AG08396 (cell line): ENCODE data around the gene MEF2D.

Source experiments
- DNase-seq: peaks from one replicate; pipeline ENCODE4 v3.0.0; 2012; ENCODE audit warnings: low spot score, mixed read lengths

The MEF2D gene

DNA sequence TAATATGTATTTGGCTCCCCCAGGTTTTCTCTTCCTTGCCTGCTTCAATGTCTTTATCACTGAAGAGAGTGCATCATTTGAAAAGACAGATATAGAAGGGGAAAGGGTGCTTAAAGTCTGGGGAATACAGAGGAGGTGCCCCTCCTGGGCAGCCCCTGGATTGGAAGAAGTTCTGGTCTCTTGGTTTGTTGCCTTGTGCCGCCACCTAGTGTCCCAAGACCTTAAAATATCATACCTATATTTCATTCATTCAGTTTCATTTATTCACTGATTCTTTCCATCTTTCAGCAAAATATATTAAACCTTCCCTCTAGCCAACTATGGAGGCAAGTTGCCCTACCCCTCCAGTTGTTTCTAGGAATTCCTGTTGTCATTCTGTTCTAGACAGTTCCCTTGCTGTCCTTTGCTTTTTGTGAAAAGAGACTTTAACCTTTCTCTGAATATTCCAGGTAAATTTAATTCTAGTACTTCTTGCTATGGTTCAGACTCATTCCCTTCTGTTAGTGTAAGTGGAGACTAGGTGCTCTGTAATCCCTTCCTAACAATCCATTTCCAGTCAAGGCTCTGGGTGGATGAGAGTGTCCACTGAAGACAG is 56.1 kb downstream of the MEF2D start:
- no peak for DNase-seq

DNA sequence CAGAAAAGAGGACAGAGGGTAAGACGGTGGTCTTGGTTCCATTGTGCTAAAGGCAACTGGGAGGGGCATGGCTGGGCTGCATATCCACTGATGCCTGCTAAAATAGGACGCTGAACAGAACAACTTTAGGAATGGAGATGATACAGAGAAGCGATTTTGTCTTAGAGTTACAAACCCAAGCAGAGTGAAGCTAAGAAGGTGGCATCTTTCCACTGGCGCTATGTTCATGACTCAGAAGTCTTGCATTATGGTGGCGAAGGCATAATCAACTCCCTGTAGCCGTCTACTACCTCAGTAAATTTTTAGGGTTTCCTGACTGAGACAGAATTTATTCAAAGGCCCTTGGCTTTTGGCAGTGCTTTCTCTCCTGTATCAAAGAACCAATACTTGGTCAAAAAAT is 57.3 kb downstream of the MEF2D start:
- no peak for DNase-seq

DNA sequence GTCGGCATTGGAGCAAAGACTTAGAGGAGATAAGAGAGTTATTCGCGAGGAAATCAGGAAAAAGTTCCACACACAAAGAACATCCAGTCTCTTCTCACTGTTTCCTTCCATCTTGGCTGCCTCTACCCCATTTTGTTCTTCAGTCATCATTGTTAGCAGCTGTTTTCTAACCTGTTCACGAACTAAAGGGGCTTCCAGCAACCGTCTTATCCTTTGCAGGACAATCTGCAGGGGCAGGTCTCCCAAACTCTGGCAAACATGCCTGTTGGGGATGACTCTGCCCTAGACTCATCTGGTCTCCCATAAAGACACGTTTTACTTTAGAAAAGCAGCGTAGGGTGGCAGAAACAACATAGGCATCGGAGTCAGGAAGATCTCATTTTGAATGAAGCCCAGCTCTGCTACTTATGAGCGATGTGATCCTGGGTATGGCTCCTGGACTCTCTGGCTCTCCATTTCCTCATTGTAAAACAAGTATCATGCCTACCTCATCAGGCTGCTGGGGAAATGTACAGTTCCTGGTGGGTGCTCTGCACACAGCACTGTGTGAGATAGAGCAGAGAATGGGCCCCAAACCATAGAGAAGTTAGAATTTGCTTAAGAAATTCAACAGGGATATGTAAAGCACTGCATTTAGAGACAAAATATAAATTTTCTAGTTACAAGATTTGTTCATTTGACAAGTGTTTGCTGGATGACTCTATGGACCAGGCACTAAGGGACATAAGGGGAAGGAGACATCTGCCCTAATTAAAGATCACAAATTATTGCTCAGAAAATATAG is 59.7 kb downstream of the MEF2D start:
- DNase-seq = no peak

DNA sequence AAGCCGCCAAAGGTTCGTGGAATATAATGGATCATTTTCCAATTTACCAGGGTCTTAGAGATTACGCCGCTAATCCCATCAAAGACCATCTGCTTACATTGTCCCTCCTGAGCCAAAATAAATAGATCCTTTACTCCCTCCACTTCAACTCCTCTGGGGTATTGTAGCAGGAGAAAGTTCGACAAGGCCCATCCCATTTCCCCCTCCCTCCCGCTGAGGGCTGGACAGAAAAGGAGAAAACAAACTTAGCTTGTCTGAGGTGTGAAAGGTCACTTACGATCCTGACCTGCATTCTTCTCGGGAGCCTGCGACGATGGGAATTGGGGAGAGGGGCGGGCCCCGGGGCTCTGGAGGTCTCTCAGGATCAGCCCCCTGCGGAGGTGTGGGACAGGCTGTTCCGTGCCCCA is 60.8 kb downstream of the MEF2D start:
- DNase-seq = no peak

DNA sequence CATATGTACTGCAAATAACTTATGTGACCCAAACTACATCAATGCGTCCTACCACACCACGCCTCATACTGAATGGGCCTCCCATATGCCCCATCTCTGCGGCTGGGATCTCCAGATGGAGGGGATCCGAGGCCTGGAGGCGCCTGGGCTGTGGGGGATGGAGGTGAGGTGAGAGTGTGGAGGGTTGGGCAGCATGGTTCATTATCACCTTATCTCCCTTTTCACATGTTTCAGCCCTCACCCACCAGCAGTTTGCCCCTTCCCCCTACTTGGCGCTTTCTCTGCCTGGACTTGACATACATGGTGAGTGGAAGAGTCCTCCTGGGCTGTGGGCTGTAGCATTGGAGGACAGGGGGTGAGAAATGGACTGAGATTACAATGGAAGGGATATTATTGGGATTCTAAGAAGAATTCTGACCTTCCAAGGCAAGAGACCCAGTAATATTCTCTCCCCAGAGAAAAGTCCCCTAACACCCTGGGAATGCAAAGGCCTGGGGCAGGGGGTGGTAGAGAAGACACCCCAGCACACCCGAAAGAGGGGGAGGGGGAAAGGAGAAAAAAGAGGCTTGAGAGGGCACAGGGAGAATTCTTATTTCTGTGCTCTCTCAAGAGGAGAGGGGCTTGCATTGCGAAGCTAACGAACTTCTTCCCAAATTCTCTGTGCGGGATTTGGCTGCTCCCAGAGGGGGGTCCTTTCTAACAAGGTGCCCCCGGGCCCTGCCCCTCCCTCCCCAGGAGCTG is 61.4 kb downstream of the MEF2D start:
- no peak for DNase-seq

DNA sequence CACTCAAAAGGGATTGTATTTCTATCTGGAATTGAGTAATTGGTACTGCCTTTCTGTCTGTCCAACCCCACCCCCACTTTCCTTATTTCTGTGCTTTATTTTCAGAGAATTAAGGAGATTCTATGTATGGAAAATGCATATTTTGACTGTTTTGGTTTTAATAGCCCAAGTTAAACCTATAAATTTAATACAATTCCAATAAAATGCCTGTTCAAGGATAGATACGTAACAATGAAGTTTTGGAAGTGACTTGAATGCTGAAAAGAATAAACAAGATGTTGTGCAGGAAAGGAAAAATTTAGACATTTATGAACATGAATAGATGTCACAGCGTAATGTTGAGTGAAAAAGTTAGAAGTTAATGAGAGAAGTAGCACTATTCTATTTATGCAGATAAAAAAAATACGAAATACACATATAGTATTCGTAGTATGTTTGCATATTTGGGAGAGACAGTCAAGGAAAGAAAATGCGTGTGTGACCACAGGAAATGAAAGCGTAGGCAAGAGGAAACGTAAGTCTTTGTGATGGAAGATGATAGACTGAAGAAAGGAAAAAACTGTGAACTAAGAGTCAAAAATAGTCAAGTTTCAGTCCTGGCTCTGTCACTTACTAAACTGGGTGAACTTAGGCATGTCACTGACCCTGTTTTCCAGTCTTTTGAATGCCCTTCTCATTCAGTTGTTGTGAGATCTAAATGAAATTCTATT is 62.1 kb downstream of the MEF2D start:
- no peak for DNase-seq

DNA sequence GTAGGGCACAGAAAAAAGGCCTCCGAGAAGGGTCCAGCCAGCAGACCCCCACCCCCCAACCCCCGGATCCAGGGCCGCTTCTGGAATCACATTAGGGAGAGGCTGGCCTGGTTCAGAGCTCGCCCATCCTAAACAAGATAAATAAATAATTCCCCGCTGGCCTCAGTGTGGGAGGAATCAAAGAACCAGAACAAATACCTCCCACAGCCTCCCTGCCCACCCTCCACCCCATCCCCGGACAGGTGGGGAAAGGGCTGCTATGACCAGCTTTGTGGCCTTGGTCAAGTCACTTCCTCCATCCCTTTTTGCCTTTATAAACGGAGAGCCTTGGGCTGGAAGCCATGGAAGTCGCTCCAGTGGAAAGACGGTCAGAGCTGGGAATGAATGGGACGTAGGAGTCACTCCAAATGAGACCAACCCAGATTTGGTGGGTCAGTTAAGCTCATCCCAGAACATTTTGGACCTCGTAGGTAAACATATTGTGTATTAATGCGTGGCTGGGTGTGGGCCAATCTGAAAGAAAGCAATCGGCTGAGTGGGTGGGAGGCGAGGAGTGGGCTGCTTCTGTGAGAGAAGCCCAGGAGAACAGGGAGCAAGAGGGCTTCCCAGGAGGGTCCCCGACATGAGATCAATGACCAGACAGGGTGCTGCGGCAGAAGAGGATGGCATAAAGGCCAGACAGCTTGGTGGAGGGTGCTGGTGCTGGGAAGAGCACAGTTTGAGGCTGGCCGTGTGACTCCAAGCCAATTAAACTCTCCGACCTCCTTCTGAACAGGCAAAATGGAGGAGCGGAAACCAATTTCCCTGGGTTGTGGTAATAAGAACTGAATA is 63.3 kb downstream of the MEF2D start:
- no peak for DNase-seq

DNA sequence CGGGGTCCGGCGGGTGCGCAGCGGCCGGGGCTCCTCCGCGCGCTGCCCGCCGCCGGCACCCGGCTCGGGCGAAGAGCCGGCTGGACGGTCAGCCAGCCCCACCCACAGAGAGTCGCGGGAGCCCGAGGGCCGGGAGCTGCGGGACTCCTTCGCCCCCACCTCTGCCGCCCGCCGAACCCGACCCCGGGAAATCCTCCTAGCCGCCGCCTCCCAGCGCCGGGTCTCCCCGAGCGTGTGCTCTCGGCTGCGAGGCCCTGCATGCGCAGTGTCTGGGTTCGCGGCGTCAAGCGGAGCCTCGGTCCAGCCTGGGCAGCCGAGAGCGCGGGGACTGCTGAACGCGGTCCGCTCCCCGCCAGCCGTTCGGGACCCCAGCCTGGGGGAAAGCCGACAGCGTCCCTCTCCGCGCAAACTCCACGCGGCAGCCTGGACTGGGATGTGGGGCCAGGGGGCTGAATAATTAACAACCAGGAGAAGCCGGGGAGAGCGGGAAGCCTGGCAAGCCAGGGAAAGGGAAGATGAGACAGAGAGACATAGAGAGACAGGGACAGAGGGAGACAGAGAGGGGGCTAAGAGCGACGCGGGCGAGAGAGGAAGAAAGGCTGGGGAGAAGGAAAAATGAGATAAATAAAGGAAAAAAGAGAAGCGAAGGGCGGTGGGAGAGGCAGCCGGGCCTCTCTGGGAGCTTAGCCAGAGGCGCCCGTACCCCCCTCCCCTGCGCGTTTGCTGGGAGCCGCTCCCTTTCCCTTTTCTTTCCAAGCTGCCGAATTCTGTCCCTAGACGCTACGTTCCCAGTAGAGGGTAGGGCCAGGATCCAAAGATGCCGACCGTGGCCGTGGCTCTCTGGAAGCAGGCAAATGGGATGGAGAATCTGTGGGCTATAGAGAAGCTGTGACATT is 64.2 kb downstream of the MEF2D start:
- DNase-seq = no peak

DNA sequence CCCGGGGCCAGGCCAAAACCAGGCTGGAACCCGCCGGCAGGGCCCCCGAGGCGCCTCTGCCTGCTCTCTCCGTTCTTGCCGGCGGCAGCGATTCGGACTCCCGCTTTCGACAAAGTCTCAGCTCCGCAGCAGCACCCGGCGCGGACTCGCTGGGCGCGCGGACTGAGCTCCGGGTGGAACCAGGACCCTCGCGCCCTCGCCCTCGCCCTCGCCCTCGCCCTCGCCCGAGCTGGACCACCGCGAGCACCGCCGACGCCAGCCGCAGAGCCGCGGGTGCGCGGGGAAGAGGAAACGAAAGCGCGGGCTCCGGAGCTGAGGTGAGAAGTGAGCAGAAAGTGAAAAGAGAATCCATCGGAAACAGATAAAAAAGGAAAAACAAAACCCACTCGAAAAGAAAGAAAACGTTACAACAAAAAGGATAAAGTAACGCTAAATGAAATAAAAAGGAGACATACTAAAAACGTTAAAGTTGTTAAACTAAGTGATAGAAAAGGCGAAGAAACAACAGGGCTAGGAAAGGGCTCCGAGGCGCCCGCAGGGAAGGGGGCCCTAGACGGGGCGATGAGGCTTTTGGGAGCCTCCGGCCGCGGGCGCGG is 64.9 kb downstream of the MEF2D start:
- no peak for DNase-seq

DNA sequence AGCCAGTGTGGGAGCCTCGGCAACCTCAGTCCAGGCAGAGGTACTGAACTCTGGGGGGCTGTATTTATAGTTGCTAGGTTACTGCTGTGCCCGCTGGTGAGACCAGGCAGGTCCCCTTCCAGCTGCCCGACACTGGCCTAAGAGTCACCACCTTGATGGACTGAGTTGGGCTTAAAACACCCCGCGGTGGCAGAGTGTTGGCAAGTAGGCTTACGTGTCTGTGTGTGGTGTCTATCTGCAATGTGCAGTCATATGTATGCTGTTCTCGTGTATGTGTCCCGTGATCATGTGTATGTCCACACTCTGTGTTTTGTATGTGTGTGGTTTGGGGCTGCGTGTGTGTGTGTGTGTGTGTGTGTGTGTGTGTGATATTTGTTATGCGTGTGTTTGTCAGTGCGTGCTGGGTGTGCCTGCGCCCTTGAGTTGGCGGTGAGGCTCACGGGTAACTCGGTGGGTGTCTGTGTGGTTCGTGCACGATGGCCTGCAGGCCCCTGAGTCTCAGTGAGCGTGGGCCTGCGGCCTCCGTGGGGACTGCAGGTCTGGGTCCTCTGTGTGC is 65.5 kb downstream of the MEF2D start:
- DNase-seq = no peak

DNA sequence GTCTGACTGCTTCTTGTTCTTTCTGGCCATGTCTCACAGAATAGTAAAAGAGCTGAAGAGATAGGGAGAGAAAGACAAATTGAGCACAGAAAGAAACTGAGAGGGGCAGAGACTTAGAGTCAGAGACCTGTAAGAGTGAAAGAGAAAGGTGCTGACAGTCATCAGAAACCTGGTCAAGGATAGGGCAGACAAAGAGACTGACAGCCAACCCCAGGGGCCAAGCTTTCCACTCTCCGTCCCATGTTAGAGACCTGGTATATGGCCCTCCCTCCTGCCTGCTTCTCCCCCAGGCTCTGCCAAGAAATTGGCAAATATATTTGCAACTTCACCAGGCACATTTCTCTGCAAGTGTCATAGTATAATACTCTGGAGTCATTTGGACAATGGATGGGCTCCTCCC is 67.0 kb downstream of the MEF2D start:
- DNase-seq = no peak

DNA sequence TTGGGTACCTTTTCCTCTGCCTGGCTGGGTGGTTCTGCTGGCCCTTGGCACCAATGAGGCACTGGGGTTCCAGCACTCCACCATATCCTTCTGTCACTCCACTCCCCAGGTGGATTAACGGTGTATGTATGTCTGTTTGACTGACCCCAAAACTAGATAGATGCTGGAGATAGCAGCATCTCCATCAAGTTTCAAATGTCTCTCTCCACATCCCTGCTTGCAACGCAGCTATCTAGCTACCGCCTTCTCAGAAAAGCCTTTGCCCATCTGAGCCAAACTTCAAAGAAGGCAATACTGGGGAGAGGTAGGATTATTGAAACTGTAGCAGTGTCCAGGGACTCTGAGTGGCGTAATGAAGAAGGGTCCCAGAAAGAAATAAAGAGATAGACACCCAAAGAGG is 67.5 kb downstream of the MEF2D start:
- no peak for DNase-seq

DNA sequence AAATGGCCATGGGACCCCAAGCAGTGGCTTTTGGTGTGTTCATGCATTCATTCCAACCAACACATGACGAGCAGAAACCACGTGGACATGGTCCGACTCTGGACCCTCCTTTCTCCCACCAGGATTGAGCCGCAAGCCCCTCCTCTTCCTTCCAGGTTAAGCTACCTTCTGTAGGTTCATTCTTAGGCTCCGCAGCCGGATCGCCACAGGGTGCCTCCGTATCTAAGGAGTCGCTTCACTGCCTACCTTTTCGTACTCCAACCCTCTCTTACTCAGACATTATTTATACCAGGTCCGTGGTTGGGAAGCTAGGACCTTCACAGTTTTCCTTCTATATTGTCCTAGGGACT is 67.9 kb downstream of the MEF2D start:
- no peak for DNase-seq

DNA sequence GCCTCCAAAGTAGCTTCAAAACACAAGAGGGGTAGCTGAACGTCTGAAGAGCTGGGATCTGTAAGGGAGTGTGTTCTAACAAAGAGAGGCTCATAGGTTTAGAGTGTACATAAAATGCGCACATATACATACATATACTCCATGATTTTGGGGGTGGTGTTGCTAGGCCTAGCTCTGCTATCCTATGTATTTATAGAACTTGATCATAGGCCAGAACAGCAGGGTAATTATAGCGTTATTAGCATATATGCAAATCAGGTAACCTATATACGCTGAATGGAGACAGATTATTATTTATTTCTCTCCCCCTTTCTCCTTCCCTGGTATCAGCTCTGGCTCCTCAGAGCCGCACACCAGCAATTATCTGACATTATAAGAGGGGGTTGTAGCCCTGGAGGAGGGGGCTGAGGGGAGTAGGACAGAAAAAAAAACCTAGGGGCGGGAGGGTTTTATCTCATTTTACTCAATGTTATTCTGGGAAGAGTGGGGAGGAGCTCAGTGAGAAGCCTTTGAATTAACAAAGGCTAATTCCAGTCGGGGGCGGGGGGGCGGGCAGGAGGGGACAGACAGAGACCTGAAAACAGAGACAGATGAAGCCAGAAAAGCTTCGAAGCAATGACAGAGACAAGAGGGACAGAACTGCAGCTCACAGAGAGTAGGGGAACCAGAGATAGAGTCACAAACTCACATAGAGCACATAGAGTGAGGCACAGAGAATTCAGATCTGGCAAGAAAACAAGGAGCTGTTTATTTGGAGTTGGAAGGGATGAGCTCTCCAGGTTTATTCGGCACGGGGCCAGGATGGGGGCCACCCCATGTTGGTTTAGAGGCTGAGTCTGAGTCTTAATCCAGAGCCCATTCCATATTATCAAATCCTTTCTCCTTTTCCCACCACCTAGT is 68.6 kb downstream of the MEF2D start:
- no peak for DNase-seq

DNA sequence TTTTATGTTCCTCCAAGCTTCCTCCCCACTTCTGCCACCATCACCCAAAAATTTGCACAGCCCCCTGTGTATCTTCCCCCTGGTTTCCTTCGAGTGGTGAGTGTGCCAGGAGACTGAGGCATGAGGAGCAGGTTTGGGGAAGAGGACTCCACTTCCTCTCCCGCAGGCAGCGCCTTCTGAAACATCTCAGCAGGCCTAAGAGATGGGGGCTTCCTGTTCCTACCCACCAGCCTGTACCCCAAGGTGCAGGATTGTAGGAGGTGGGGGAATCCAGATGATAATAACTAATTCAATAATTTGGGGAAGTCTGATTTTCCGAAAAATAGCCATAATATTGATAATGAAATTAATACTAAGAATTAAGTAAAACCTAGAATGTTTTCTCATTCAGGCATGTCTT is 69.2 kb downstream of the MEF2D start:
- DNase-seq = no peak

DNA sequence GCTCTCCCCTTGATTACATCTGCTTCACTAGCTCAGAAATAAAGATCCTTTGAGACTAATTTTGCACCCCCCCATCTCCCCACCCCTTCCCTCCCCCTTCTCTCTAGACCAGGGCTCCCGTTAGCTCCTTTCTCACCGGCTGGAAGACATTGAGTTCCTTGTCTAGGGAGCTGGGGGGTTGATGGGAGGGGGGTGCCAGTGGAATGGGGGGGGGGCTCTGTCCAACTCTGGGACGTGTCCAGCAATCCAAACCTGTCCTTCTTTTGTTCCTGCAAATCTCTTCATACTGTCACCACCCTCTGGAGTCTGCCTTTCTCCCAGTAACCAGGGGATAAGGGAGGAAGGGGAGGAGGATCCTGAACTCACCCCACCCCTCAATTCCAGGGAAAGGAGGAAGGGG is 69.7 kb downstream of the MEF2D start:
- DNase-seq = no peak

DNA sequence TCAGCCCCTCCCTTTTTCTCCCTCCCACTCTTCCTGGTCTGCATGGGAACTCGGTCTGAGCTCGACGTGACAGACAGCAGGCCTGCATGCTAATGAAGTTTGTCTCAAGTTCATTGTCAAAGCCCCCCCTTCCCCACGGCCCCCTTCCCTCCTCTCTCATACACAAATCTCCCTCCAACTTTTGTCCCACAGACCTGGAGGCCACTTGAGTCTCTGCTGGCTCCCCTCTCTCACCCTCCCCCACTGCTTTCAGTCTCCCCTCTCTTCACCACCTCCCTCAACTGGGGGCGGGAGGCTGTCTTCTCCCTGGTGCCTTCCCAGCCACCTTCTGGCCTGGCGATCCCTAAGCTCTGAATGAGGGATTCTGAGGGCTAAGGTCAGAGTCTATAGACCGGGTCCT is 70.3 kb downstream of the MEF2D start:
- DNase-seq = no peak

DNA sequence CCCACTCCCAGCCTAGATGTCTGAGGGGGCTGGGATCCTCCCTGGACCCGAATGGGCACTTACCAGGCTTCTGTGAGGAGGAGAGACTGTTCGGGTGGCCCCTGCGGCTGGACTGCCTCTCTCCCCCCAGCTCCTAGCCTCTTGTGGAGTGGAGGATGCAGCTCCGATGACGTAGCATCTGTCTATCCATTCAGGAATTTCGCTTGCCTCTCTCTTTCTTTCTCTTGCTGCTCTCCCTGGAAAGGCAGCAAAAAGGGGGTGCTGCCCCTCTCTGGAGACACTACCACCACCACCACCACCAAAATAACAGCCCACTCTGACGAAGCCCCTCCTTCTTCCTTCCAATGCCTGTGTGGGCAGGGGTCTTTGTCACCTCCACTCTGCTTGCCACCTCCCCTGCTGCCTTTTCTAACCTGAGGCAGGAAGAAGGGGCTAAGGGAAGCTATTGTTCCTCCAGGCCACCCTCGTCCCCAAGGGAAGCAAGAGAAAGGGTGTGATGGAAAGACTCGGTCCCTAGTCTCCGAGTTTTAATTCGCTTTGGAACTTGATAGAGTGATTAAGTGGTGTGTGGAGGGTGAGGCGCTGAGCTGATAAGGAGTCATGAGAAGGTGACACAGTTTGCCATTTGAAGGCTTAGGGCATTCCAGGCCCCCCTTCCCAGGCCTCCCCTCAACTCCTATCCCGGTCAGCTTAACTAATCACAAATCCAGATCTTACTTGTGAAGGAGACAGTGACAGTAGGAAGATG is 71.1 kb downstream of the MEF2D start:
- DNase-seq = no peak
